ENCODE data around the gene TRPM3. TPM values are rescaled to one million over a fixed set of nuclear protein-coding genes. Genes with fewer than 3 reads are reported as not detected.

The TRPM3 gene
- total RNA-seq, 4 donors from 2014 or later: 0.27 to 1.2 (median 0.47) TPM; not detected in 1

- Histone ChIP-seq H3K27me3 (no peaks in the 10 kb centered on the region), H3K4me3 (no peak overlapping the region), H3K4me1 (no peaks in the 10 kb centered on the region), H3K9me3 (no peaks in the 10 kb centered on the region), H3K27ac (no peak overlapping the region), H3K36me3 (no peaks in the 10 kb centered on the region)
- 62 to 76% methylated on average over 5 of the region's 6 CpGs for WGBS, 2 donors (ENCODE audit: low coverage in 1 of 2)
- TF ChIP-seq POLR2AphosphoS5 (IDR thresholded peaks at IDR 0.05) (no peak), POLR2A (IDR thresholded peaks at IDR 0.05) (no peak), EP300 (IDR thresholded peaks at IDR 0.05) (no peak), CTCF (IDR thresholded peaks at IDR 0.05) (no peak)
- ATAC-seq: no peak
Observed at GRCh38 chr9:70701163-70701562, 420.3 kb downstream of the TRPM3 start.

DNA sequence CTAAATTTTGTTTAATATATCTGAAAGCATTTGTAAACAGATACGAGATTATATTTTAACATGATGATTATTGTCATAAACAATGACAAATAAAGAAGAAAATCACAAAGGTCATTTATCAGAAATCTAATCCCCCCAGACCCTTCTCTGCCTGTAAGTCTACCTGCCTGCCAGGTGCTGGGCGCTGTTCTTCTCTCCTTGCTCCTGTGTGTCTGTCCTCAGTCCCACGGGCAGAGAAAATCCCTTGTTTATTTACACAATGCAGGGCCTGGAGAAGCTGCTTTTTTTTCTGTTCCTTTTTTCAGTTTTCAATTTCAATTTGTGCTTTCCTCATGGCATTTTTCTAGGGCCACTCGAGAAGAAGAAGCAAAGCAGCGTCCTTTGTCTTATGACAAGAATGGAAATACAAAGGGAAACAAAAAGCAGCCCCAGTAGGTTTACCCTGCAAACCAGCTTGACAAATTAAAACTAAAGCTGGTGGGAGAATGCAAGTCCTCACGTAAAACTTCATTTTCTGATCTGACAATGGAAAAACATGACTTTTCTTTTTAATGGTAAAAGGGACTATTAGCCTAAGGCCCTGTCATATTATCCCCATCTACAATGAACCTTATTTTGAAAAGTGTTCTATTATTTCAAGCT, 424.6 kb downstream of the TRPM3 start:
- ATAC-seq: no peak
- TF ChIP-seq CTCF (IDR thresholded peaks at IDR 0.05): no peak
- TF ChIP-seq EP300 (IDR thresholded peaks at IDR 0.05): no peak
- no peak for TF ChIP-seq POLR2A (IDR thresholded peaks at IDR 0.05)
- TF ChIP-seq POLR2AphosphoS5 (IDR thresholded peaks at IDR 0.05): no peak
- Histone ChIP-seq H3K4me3 (no peak overlapping the region), H3K9me3 (no peaks in the 10 kb centered on the region), H3K36me3 (no peaks in the 10 kb centered on the region), H3K27ac (no peak overlapping the region), H3K27me3 (no peaks in the 10 kb centered on the region), H3K4me1 (no peaks in the 10 kb centered on the region)
- 49 to 53% methylated on average over 6 of the region's 6 CpGs for WGBS, 2 donors (ENCODE audit: low coverage in 1 of 2)

- H3K4me3 ChIP-seq: no peak overlapping the region
- H3K27me3 ChIP-seq: no peaks in the 10 kb centered on the region
- 67 to 81% methylated on average over 2 to 4 of the region's 5 CpGs for WGBS, 2 donors (ENCODE audit: low coverage in 1 of 2)
- no peak for TF ChIP-seq EP300 (IDR thresholded peaks at IDR 0.05)
- no peak for TF ChIP-seq POLR2AphosphoS5 (IDR thresholded peaks at IDR 0.05)
- TF ChIP-seq CTCF (IDR thresholded peaks at IDR 0.05): no peak
- no peak for TF ChIP-seq POLR2A (IDR thresholded peaks at IDR 0.05)
- H3K36me3 ChIP-seq: no peaks in the 10 kb centered on the region
- H3K27ac ChIP-seq: no peak overlapping the region
- no peak for ATAC-seq
- H3K9me3 ChIP-seq: no peaks in the 10 kb centered on the region
- no peaks in the 10 kb centered on the region for H3K4me1 ChIP-seq
Observed at GRCh38 chr9:70694758-70695157, 426.7 kb downstream of the TRPM3 start.

DNA sequence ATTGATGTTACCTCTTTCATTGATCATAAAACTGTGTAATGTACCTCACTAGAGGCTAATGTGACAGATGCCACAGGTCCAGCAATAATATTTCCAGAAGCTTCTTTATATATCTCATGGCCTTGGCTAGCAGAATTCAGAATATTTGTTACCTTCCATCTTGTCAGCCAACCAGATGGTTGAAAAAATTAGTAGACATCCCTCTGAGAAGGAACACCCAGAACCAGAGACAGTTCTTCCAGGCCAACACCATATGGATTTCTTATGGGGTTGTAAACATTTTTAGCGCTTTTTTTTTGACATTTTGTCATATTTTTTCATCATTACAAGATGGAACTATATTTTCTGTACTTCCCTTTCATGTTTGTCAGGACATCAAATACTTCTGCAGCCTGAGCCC, 428.2 kb downstream of the TRPM3 start:
- Histone ChIP-seq H3K4me3 (no peak overlapping the region), H3K36me3 (no peaks in the 10 kb centered on the region), H3K4me1 (no peaks in the 10 kb centered on the region), H3K27me3 (no peaks in the 10 kb centered on the region), H3K9me3 (no peaks in the 10 kb centered on the region), H3K27ac (no peak overlapping the region)
- no peak for ATAC-seq
- 80 to 100% methylated on average over 1 of the region's 1 CpG for WGBS, 2 donors (ENCODE audit: low coverage in 1 of 2)
- TF ChIP-seq EP300 (IDR thresholded peaks at IDR 0.05) (no peak), CTCF (IDR thresholded peaks at IDR 0.05) (no peak), POLR2AphosphoS5 (IDR thresholded peaks at IDR 0.05) (no peak), POLR2A (IDR thresholded peaks at IDR 0.05) (no peak)

DNA sequence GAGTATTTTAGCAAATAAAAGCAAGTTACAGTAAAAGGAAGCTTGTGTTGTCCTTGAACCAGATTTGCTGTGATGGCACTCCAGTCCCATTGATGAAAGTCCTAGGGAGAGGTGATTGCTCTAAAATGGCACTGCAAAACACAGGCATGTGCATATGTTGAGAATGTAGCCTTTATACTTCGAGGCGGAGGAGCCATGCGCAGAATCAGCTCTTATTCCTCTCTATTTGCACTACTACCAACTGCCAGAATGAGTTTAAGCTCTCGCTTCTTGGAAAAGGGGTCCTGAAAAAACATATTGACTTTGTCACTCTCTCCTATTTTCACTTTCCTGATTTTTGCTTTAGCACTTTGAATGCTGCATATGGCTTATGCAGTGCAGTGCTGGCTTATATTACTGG, 429.0 kb downstream of the TRPM3 start:
- ATAC-seq: no peak
- WGBS, 2 donors (ENCODE audit: low coverage in 1 of 2): 90 to 91% methylated on average over 4 of the region's 4 CpGs
- Histone ChIP-seq H3K27ac (no peak overlapping the region), H3K4me1 (no peaks in the 10 kb centered on the region), H3K9me3 (no peaks in the 10 kb centered on the region), H3K36me3 (no peaks in the 10 kb centered on the region), H3K4me3 (no peak overlapping the region), H3K27me3 (no peaks in the 10 kb centered on the region)
- TF ChIP-seq EP300 (IDR thresholded peaks at IDR 0.05): no peak
- TF ChIP-seq POLR2AphosphoS5 (IDR thresholded peaks at IDR 0.05): no peak
- no peak for TF ChIP-seq POLR2A (IDR thresholded peaks at IDR 0.05)
- TF ChIP-seq CTCF (IDR thresholded peaks at IDR 0.05): no peak
